Prostate gland (tissue), 1 donor: ENCODE measurements around the gene ZNF516.

Source experiments
- POLR2A ChIP-seq: fragments of 450-650 bp; IDR thresholded peaks from one replicate; pipeline ENCODE4 v1.6.1; 2016; ENCODE audit warnings: antibody characterized with exemption, mild to moderate bottlenecking
- POLR2AphosphoS5 ChIP-seq: sonication (generic); formaldehyde crosslinking; IDR thresholded peaks from one replicate; pipeline ENCODE4 v1.6.1; 2017; ENCODE audit warnings: antibody characterized with exemption

GRCh38 chr18:76370686-76371085 is 124.4 kb downstream of the ZNF516 start:
- no peak for TF ChIP-seq POLR2A
- TF ChIP-seq POLR2AphosphoS5: no peak
